Testis (tissue), 3 donors: ENCODE measurements around the gene CARD19. TPM values are rescaled to one million over a fixed set of nuclear protein-coding genes. Genes with fewer than 3 reads are reported as not detected.

Experiments used
- DNase-seq: peaks from one replicate; pipeline ENCODE4 v3.0.0-alpha.2; 2019
- H3K27ac ChIP-seq, 2 donors: fragments of 200-600 bp; sonication (generic); one replicate each; pipeline ENCODE4 v1.5.1; 2019
- H3K27me3 ChIP-seq: fragments of 200-600 bp; sonication (generic); one replicate; pipeline ENCODE4 v1.5.1; 2019
- H3K36me3 ChIP-seq: fragments of 200-600 bp; sonication (generic); one replicate; pipeline ENCODE4 v1.5.1; 2017; ENCODE audit warnings: low read depth; ENCODE audit errors: missing control alignments
- H3K4me1 ChIP-seq: fragments of 200-600 bp; sonication (generic); one replicate; pipeline ENCODE4 v1.5.1; 2019
- H3K4me3 ChIP-seq, 2 donors: fragments of 200-600 bp; sonication (generic); one replicate each; pipeline ENCODE4 v1.5.1; 2017 to 2019
- H3K9me3 ChIP-seq: fragments of 200-600 bp; sonication (generic); one replicate; pipeline ENCODE4 v1.5.1; 2017
- CTCF ChIP-seq, 3 experiments: fragments of 450-650 bp in 2 of 3; fragments of 200-600 bp in 1 of 3; sonication (generic) in 1 of 3; IDR thresholded peaks; one replicate each; pipeline ENCODE4 v1.5.1; 2016 to 2019; ENCODE audit warnings: antibody characterized with exemption in 3 of 3, mild to moderate bottlenecking in 2 of 3, moderate library complexity in 1 of 3
- POLR2A ChIP-seq: fragments of 450-650 bp; IDR thresholded peaks from one replicate; pipeline ENCODE4 v1.6.1; 2017; ENCODE audit warnings: antibody characterized with exemption, mild to moderate bottlenecking, moderate library complexity
- WGBS, 2 donors: methylation state at CpG; one replicate each; pipeline ENCODE4 v1.1.5; 2018; 5-methylcytosine and 5-hydroxymethylcytosine counted together
- intact Hi-C: fragments of 100-400 bp; cut with DNase I; formaldehyde crosslinking; loops from one replicate; pipeline ENCODE4 v1.15.1; 2023; ENCODE audit warnings: low total_unique reads
- polyA plus RNA-seq: library from polyadenylated mRNA; stranded (reverse); fragments of 350-450 nt; fragmentation: Illumina TruSeq; extraction: RNeasy Lipid Tissue Mini Kit (QIAGEN cat#74804); gene quantifications from one replicate; pipeline ENCODE4 v1.2.3, GENCODE V29; 2014; ENCODE audit warnings: low read depth, low replicate concordance; ENCODE audit not compliant: insufficient read depth
- total RNA-seq, 2 donors: library from RNA; depleted of rRNA; stranded (reverse); fragments of >200 nt; gene quantifications; one replicate each; pipeline ENCODE4 v1.2.3, GENCODE V29; 2016

CARD19 gene
- total and polyA plus RNA-seq, 3 donors from 2014 or later = 99.4 to 147 (median 138) TPM

GRCh38 chr9:93077811-93078210, 18.2 kb upstream of the CARD19 start:
- Histone ChIP-seq H3K27ac (no peak overlapping the region), H3K27me3 (no peaks in the 10 kb centered on the region), H3K36me3 (no peaks in the 10 kb centered on the region), H3K9me3 (no peaks in the 10 kb centered on the region), H3K4me1 (peaks cover under 1% of the 10 kb centered on the region), H3K4me3 (no peak overlapping the region)
- WGBS, 2 donors = 93 to 96% methylated on average over 7 to 16 of the region's 16 CpGs
- no peak for DNase-seq
- intact Hi-C loops = no loop called here
- TF ChIP-seq POLR2A (no peak), CTCF (IDR thresholded peaks at IDR 0.05) (no peak)

- no peaks in the 10 kb centered on the region for H3K36me3 ChIP-seq
- WGBS, 2 donors = 86 to 93% methylated on average over 5 to 13 of the region's 13 CpGs
- H3K4me3 ChIP-seq = no peak overlapping the region
- intact Hi-C loops = no loop called here
- H3K27me3 ChIP-seq = no peaks in the 10 kb centered on the region
- no peak overlapping the region for H3K27ac ChIP-seq
- TF ChIP-seq POLR2A (no peak), CTCF (IDR thresholded peaks at IDR 0.05) (no peak)
- H3K4me1 ChIP-seq = no peaks in the 10 kb centered on the region
- no peak for DNase-seq
- no peaks in the 10 kb centered on the region for H3K9me3 ChIP-seq
Measured at GRCh38 chr9:93079371-93079770, 16.6 kb upstream of the CARD19 start.

GRCh38 chr9:93080406-93080805, 15.6 kb upstream of the CARD19 start:
- no peaks in the 10 kb centered on the region for H3K9me3 ChIP-seq
- no peak overlapping the region for H3K4me3 ChIP-seq
- H3K27me3 ChIP-seq = no peaks in the 10 kb centered on the region
- DNase-seq = peak; percentile 12
- no peak overlapping the region for H3K27ac ChIP-seq
- intact Hi-C loops = no loop called here
- H3K36me3 ChIP-seq = no peaks in the 10 kb centered on the region
- no peaks in the 10 kb centered on the region for H3K4me1 ChIP-seq
- WGBS, 2 donors = 86 to 90% methylated on average over 9 of the region's 9 CpGs
- no peak for TF ChIP-seq POLR2A

- Histone ChIP-seq H3K4me3 (no peak overlapping the region), H3K27ac (no peak overlapping the region), H3K36me3 (no peaks in the 10 kb centered on the region), H3K27me3 (no peaks in the 10 kb centered on the region), H3K9me3 (no peaks in the 10 kb centered on the region), H3K4me1 (no peaks in the 10 kb centered on the region)
- TF ChIP-seq POLR2A = no peak
- DNase-seq = peak; percentile 13
- intact Hi-C loops = no loop called here
- WGBS, 2 donors = 70 to 82% methylated on average over 9 to 10 of the region's 10 CpGs
Measured at GRCh38 chr9:93081081-93081529, 14.9 kb upstream of the CARD19 start.

- Histone ChIP-seq H3K9me3 (no peaks in the 10 kb centered on the region), H3K27me3 (no peaks in the 10 kb centered on the region), H3K27ac (no peak overlapping the region), H3K4me3 (no peak overlapping the region), H3K4me1 (no peaks in the 10 kb centered on the region), H3K36me3 (no peaks in the 10 kb centered on the region)
- intact Hi-C loops = no loop called here
- TF ChIP-seq CTCF (IDR thresholded peaks at IDR 0.05) = no peak
- no peak for TF ChIP-seq POLR2A
- DNase-seq = peak; percentile 8
- WGBS, 2 donors = 61 to 89% methylated on average over 3 of the region's 3 CpGs
Measured at GRCh38 chr9:93081931-93082330, 14.1 kb upstream of the CARD19 start.

GRCh38 chr9:93082841-93083411, 13.1 kb upstream of the CARD19 start:
- DNase-seq = peak; percentile 9
- Histone ChIP-seq H3K9me3 (no peaks in the 10 kb centered on the region), H3K36me3 (no peaks in the 10 kb centered on the region), H3K27me3 (no peaks in the 10 kb centered on the region), H3K4me3 (no peak overlapping the region), H3K4me1 (no peaks in the 10 kb centered on the region), H3K27ac (no peak overlapping the region)
- TF ChIP-seq CTCF (IDR thresholded peaks at IDR 0.05) (no peak), POLR2A (no peak)
- intact Hi-C loops = no loop called here
- 82 to 87% methylated on average over 10 to 18 of the region's 18 CpGs for WGBS, 2 donors
